Activated T-cell treated with anti-CD3 and anti-CD28 coated beads, Interleukin-2, amount 50 U/mL, for 72 hours (primary cell): ENCODE measurements around the gene DENND1B. TPM values are rescaled to one million over a fixed set of nuclear protein-coding genes. Genes with fewer than 3 reads are reported as not detected.

Source experiments
- ATAC-seq, 2 donors: fragments of 150-1000 bp; cut with Tn5 transposase; replicated peaks in 1 of 2; 2 replicates each; pipeline ENCODE4 v1.10.0; 2021; ENCODE audit warnings: moderate library complexity in 2 of 2, mild to moderate bottlenecking in 1 of 2
- DNase-seq, 2 donors: peaks; one replicate each; pipeline ENCODE4 v3.0.0; 2021 to 2022; ENCODE audit warnings: mixed read lengths in 1 of 2
- H3K27ac Mint-ChIP-seq: one replicate; pipeline ENCODE4 v1.8.0; 2022; ENCODE audit warnings: mild to moderate bottlenecking, moderate library complexity, mixed read lengths
- H3K27me3 Mint-ChIP-seq: one replicate; pipeline ENCODE4 v1.8.0; 2022; ENCODE audit warnings: low read depth, mixed read lengths
- H3K36me3 Mint-ChIP-seq, 2 donors: one replicate each; pipeline ENCODE4 v1.8.0; 2022; ENCODE audit warnings: mixed read lengths in 2 of 2, mild to moderate bottlenecking in 1 of 2; ENCODE audit not compliant: insufficient read depth in 2 of 2
- H3K4me1 Mint-ChIP-seq: one replicate; pipeline ENCODE4 v1.8.0; 2022; ENCODE audit warnings: low read depth, mixed read lengths
- H3K4me3 Mint-ChIP-seq, 2 donors: one replicate each; pipeline ENCODE4 v1.8.0; 2022; ENCODE audit warnings: mild to moderate bottlenecking in 2 of 2, mixed read lengths in 2 of 2, moderate library complexity in 2 of 2
- H3K9me3 Mint-ChIP-seq, 2 donors: one replicate each; pipeline ENCODE4 v1.8.0; 2022; ENCODE audit warnings: mixed read lengths in 2 of 2
- total RNA-seq, 2 donors: library from RNA; stranded (reverse); gene quantifications; one replicate each; pipeline ENCODE4 v1.2.3, GENCODE V29; 2022

Gene DENND1B
- total RNA-seq, 2 donors from 2014 or later, result 17.7 to 19.9 TPM

DNA sequence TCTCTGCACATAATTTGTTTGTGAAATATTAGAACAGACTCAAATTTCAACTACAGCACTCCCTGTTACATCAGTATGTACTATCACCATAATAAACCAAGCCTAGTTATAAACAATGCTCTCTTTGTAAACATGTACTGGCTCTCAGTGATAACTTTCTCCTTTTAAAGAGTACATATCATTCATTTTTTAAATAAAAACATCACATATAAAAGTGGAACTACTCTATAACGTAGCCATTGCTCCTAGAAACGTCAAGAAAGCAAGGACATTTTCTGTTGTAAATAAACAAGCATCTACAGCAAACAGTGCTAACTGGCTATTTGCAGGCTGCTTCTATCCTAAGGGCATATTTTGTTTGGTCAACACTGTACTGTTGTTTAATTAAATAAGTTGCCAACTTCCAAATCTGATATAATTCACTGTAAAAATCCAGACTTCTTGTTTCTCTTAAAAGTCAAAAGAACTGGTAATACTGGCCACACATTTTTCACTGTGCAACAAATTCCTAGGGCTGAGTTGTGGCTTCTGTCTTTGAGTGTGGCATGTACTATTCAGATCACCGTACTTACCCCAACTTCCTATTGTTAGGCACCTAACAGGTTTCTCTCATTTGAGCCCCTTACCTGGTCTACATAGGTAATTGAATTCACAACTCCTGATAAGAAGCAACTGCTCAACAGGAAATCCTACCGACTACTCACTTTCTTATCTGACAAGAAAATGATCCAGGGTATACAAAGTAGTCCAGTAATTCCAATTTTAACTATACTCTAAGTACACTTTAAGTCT, 111.9 kb downstream of the DENND1B start:
- peaks cover 7% of the 10 kb centered on the region for H3K4me1 Mint-ChIP-seq
- no peaks in the 10 kb centered on the region for H3K27me3 Mint-ChIP-seq
- peak overlapping the region; percentile 38 for H3K27ac Mint-ChIP-seq
- ATAC-seq, result no peak
- H3K9me3 Mint-ChIP-seq, result no peaks in the 10 kb centered on the region
- no peak for DNase-seq
- no peak overlapping the region for H3K4me3 Mint-ChIP-seq
- H3K36me3 Mint-ChIP-seq, result no peaks in the 10 kb centered on the region

DNA sequence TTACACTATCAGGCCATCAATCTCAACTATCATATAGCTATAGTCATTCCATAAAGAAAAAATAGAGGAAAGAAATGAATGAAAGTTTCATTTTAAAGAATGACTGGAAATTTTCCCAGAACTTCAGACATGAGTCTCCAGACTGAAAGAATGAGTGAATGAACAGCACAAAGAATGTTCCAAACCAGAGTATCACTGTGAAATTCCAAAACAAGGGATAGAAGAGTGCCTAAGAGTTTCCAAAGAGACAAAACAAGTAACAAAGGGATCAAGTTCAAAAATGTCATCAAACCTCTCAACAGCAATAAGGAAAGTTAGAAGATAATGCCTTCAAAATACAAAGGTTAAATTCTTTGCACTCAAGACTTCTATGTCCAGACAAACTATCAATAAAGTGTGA, 114.9 kb downstream of the DENND1B start:
- H3K36me3 Mint-ChIP-seq, result peaks cover 2 to 5% of the 10 kb centered on the region in 2 donors
- H3K9me3 Mint-ChIP-seq, result peaks cover 2% of the 10 kb centered on the region in 2 donors
- DNase-seq, result no peak
- ATAC-seq, result no peak
- H3K4me1 Mint-ChIP-seq, result peaks cover 7% of the 10 kb centered on the region
- no peaks in the 10 kb centered on the region for H3K27me3 Mint-ChIP-seq
- no peak overlapping the region for H3K4me3 Mint-ChIP-seq
- no peak overlapping the region for H3K27ac Mint-ChIP-seq

DNA sequence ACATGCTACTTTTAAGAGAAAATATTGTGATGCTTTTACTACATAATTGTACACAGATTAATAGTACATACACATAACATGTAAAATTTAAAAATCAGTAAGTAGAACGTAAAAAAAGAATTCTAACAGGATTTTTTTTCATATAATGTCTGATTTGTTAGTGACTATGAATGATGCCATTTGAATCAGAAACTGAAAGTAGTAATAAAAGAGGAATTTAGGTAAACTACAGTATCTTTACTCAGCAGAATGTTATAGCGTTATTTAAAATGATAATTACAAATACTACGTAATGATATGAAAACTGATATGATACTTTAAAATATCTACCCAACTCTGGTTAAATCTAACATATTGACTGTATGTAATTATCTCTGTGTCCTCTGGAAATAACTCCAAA, 116.1 kb downstream of the DENND1B start:
- no peak for ATAC-seq
- Mint-ChIP-seq H3K27ac (peak overlapping the region; percentile 63), H3K9me3 (peaks cover 2% of the 10 kb centered on the region in 2 donors), H3K4me3 (no peak overlapping the region), H3K36me3 (peaks cover 2 to 5% of the 10 kb centered on the region in 2 donors), H3K4me1 (peaks cover 7% of the 10 kb centered on the region), H3K27me3 (no peaks in the 10 kb centered on the region)
- no peak for DNase-seq

DNA sequence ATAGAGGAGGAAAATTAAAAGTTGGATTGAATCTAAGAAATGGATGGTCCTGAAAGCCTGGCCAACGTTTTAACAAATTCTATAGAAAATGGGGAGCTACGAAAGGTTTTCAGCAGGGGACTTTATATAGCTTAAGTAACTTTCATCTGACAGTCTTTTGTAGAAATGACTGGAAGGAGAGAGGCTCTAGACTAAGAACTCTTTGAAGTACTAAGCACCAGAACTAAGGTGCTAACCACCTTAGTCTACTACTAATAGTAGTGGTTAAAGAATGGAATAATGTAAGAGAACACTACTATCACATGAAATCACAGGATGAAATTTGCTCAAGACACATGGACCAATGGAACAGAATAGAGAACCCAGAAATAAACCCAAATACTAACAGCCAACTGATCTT, 126.1 kb downstream of the DENND1B start:
- no peaks in the 10 kb centered on the region for H3K27me3 Mint-ChIP-seq
- H3K27ac Mint-ChIP-seq, result no peak overlapping the region
- peaks cover 0 to 3% of the 10 kb centered on the region in 2 donors for H3K36me3 Mint-ChIP-seq
- H3K9me3 Mint-ChIP-seq, result no peaks in the 10 kb centered on the region
- DNase-seq (no peak), ATAC-seq (no peak)
- H3K4me3 Mint-ChIP-seq, result no peak overlapping the region
- H3K4me1 Mint-ChIP-seq, result peaks cover 4% of the 10 kb centered on the region

DNA sequence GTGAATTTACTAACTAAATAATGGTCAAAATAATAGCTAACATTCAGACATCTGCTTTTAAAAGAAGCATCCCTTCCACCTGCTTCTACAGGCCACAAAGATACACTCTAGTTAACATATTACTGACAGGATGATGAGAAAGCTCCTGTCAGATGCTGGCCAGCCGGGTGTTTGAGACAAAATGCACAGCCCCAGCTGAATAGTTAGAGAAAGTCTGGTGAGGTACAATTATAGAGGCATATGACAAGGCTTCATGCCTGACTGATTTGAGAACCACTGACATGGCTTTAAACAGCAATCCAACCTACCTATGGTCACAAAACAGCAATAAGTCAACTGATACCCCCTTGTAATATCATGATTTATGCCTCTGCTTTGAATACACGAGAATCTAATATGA, 137.0 kb downstream of the DENND1B start:
- H3K4me3 Mint-ChIP-seq, result no peak overlapping the region

DNA sequence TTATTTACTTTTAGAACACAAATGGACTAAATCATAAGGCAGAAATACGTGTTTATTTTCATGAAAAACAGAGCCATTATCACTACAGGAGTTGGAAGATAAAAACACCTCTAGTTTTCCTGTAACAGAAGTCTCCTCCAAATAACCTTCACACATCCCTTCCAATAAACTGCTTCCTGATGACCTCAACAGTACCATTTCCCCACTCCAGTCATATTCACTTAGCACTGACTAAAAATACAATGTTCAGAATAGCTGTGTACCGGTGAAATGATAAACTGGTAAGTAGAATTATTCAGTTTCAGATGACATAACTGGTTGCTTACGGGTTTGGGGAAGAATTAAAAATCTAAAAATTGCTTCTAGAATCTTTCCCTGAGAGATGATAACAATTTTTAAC, 137.9 kb downstream of the DENND1B start:
- Mint-ChIP-seq H3K4me3 (no peak overlapping the region), H3K4me1 (no peaks in the 10 kb centered on the region), H3K9me3 (no peaks in the 10 kb centered on the region), H3K36me3 (peaks cover 2 to 3% of the 10 kb centered on the region in 2 donors), H3K27me3 (no peaks in the 10 kb centered on the region), H3K27ac (no peak overlapping the region)
- ATAC-seq (no peak), DNase-seq (no peak)

More for the DNA sequence above, 137.0 kb downstream of the DENND1B start:
- Mint-ChIP-seq H3K36me3 (peaks cover 2 to 3% of the 10 kb centered on the region in 2 donors), H3K27me3 (no peaks in the 10 kb centered on the region), H3K27ac (no peak overlapping the region), H3K9me3 (no peaks in the 10 kb centered on the region), H3K4me1 (no peaks in the 10 kb centered on the region)
- DNase-seq (no peak), ATAC-seq (no peak)

DNA sequence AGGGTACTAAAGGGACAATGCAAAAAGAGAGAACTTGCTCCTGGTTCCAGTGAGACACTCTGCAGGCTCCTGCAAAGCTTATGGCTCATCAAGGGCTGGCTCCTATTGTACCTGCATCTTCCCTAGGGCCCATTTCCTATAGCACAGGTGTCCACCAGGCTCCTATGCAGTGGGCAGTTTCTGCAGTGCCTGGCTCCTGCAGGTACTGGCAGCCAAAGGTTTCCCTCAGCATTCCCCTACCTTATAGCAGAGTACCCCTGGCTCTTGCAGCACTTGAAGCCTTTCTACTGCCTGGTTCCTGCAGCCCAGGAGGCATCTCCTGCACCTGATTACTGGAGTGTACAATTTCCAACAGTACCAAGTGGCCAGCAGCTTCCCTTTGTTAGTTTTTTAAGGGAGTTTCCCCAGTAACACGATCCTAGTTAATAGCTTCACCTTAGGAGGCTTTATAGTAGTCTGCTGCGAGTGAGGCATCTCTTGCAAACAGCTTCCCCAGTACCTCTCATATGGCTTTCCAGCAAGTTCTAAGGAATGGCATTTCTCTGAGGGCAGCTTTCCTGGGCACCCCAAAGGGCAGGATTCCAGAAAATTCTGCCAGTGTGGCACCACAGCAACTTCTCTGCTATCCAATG, 141.7 kb downstream of the DENND1B start:
- H3K36me3 Mint-ChIP-seq, result peaks cover 2 to 5% of the 10 kb centered on the region in 2 donors
- no peaks in the 10 kb centered on the region for H3K4me1 Mint-ChIP-seq
- H3K27me3 Mint-ChIP-seq, result no peaks in the 10 kb centered on the region
- ATAC-seq (no peak), DNase-seq (no peak)
- H3K4me3 Mint-ChIP-seq, result no peak overlapping the region
- no peak overlapping the region for H3K27ac Mint-ChIP-seq
- no peaks in the 10 kb centered on the region for H3K9me3 Mint-ChIP-seq

DNA sequence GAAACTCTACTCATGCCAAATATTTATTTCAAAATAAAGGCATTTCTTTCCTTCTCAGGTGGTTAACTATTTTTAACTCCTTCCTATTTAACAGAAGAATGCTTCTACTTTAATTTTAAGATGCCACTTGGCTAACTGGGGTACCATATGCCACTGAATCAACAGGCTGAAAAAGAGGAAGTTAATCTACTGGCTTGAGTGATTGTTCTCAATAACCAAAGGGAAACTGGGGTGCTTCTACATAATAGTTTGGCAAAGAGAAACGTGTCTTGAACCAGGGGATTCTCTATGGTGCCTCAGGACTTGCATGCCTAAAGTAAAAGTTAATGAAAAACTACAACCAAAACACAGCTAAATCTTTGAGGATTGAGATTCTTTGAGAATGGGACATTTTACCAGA, 142.6 kb downstream of the DENND1B start:
- ATAC-seq, result no peak

DNA sequence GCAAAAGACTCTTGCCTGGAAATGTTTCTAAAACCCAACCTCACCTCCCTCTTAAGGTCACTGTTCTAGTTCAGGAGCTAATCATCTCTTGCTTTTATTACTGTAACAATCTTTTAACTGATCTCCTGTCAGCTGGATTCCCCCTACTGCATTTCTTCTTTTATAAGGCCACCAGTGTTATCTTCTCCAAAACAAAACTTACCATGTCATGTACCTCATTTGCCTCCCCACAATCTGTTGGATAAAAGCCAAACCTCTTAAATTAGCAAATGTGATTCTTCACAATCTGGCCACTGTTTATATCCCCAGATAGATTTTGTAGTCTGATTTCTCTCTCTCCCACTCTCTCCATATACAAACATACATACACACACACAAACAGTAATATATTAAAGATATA, 143.3 kb downstream of the DENND1B start:
- H3K27me3 Mint-ChIP-seq, result no peaks in the 10 kb centered on the region
- no peak overlapping the region for H3K4me3 Mint-ChIP-seq
- no peak for DNase-seq

More for the DNA sequence above, 142.6 kb downstream of the DENND1B start:
- H3K4me1 Mint-ChIP-seq, result no peaks in the 10 kb centered on the region
- H3K36me3 Mint-ChIP-seq, result peaks cover 4 to 5% of the 10 kb centered on the region in 2 donors
- H3K9me3 Mint-ChIP-seq, result no peaks in the 10 kb centered on the region
- H3K4me3 Mint-ChIP-seq, result no peak overlapping the region
- H3K27ac Mint-ChIP-seq, result no peak overlapping the region
- DNase-seq, result no peak
- no peaks in the 10 kb centered on the region for H3K27me3 Mint-ChIP-seq

DNA sequence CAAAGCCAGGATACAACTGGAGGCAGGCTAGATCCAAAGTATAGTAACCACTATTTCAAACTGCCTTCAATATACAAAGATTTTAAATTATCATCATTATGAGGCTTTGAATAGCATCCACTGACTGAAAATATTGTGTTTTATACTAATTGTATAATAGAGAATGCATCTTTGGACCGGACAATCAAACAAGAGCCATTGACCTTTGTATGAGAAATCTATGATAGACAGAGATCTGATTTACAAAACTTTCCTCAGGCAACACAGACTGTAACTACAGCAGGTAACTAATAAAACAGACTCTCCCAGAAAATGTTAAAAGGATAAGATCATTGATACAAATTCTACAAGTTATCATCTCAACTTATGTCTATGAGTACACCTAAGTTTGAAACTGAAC, 152.9 kb downstream of the DENND1B start:
- Mint-ChIP-seq H3K36me3 (peaks cover 2 to 7% of the 10 kb centered on the region in 2 donors), H3K4me3 (no peak overlapping the region), H3K4me1 (no peaks in the 10 kb centered on the region), H3K27ac (peak overlapping the region; percentile 21), H3K27me3 (no peaks in the 10 kb centered on the region), H3K9me3 (no peaks in the 10 kb centered on the region)
- DNase-seq (no peak), ATAC-seq (no peak)

More for the DNA sequence above, 143.3 kb downstream of the DENND1B start:
- no peak for ATAC-seq
- Mint-ChIP-seq H3K27ac (peak overlapping the region; percentile 1), H3K9me3 (no peaks in the 10 kb centered on the region), H3K36me3 (peaks cover 4 to 5% of the 10 kb centered on the region in 2 donors), H3K4me1 (no peaks in the 10 kb centered on the region)

DNA sequence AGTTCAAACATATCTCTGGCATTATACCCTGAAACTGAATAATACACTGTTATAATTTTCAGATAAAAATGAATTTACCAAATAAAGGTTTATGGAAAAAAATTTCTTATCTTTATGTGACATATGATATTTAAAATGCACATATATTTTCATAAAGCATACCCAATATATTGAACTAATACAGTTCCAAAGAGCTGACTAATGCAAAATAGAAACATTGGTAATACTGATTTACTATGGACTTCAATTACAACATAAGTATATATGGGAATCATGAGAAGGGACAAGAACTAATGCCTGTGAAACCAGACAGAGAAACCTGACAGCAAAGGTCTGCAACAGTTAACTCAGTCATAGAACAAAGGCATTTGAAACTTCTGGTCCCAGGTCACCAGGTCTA, 153.5 kb downstream of the DENND1B start:
- Mint-ChIP-seq H3K4me3 (no peak overlapping the region), H3K4me1 (no peaks in the 10 kb centered on the region), H3K27me3 (no peaks in the 10 kb centered on the region), H3K27ac (no peak overlapping the region), H3K9me3 (no peaks in the 10 kb centered on the region), H3K36me3 (peaks cover 2 to 7% of the 10 kb centered on the region in 2 donors)
- ATAC-seq (no peak), DNase-seq (no peak)

DNA sequence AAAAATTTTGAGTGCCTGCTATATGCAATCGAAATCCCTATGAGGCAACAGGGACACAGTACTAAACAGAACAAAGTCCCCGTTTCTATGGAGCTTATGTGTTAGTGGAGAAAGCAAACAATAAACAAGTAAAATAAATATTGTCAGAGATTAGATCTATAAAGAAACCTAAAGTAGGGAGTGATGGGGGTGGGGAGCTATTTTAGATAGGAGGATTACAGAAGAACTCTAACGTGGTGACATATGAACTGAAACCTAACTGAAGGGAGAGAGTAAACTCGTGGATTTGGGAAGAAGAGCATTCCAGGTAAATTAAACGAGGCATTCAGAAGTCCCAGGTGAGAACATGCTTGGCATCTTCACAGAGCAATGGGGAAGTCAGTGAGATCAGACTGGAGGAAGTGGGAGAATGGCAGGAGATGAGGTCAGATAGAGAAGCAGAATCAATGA, 154.5 kb downstream of the DENND1B start:
- Mint-ChIP-seq H3K4me3 (no peak overlapping the region), H3K36me3 (peaks cover 0 to 8% of the 10 kb centered on the region in 2 donors), H3K4me1 (no peaks in the 10 kb centered on the region), H3K9me3 (no peaks in the 10 kb centered on the region), H3K27me3 (no peaks in the 10 kb centered on the region), H3K27ac (no peak overlapping the region)
- no peak for DNase-seq
- no peak for ATAC-seq

DNA sequence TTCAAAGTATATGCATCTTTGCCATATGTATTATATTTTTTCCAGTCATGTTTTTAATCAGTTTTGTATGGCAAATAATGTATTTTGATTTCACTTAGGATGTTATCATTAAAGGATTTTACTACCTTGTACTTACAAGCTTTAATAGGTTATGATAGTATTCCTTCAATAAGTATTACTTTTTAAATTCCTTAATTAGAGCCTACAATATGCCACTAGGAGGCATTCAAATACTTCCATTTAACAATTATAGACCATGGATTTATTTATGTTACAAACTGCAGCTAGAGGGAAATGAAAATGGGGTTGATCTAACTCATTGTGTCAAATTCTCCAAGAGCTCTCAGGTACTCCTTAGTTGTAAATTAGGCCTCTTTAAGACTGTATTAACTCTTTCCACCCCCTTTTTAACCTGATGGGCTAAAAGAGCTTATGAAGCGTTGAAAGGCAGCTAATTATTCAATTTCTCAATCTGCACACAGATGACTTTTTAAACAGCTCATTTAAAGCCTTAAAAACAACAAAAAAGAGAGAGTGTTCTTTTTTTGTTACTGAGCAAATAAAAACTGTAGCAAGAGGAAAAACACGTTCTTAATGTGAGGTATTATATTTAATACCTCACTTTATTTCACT, 156.2 kb downstream of the DENND1B start:
- Mint-ChIP-seq H3K4me1 (no peaks in the 10 kb centered on the region), H3K4me3 (no peak overlapping the region), H3K36me3 (peaks cover 0 to 3% of the 10 kb centered on the region in 2 donors), H3K27me3 (no peaks in the 10 kb centered on the region), H3K9me3 (no peaks in the 10 kb centered on the region), H3K27ac (no peak overlapping the region)
- DNase-seq (no peak), ATAC-seq (no peak)
